SH-SY5Y (cell line): ENCODE measurements around the gene ARAF.

Experiments used
- GATA2 ChIP-seq: IDR thresholded peaks from 2 replicates; pipeline ENCODE4 v1.6.1; 2011; ENCODE audit warnings: mild to moderate bottlenecking, low read depth, low read length
- GATA3 ChIP-seq: IDR thresholded peaks from 2 replicates; pipeline ENCODE4 v1.6.1; 2011; ENCODE audit warnings: low read depth, mild to moderate bottlenecking, low read length, moderate library complexity

DNA sequence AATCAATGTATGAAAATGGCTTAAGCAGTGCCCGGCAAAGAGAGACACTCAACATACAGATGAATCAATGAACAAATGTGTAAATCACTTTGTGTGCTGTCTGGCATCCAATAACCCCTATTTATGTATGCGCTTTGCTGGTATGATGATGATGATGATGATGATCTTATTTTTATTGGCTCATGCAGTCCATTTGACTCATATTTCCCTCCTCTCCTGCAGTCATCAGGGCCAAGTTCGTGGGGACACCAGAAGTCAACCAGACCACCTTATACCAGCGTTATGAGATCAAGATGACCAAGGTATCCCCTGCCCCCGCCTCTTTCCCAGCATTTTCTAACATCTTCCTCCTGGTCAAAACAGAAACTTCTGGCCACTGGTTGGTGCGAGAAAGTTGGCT is 23.7 kb downstream of the ARAF start:
- TF ChIP-seq GATA2 (no peak), GATA3 (no peak)
